GM12878 (cell line): ENCODE results near the gene CCDC138. TPM values are rescaled to one million over a fixed set of nuclear protein-coding genes. Genes with fewer than 3 reads are reported as not detected.

ENCODE experiments used
- ATAC-seq: fragments of 200-7000 bp; cut with Tn5 transposase; 3 replicates; pipeline ENCODE4 v1.9.1; 2020; ENCODE audit warnings: mild to moderate bottlenecking, moderate library complexity
- BruUV-seq: library from RNA; stranded (reverse); fragments of 400-500 nt; replicated peaks from 2 replicates; lab custom pipeline; 2021; lab: Mats Ljungman, UMichigan
- CTCF ChIA-PET: fragments of 300-600 bp; sonication (Branson Sonifier 250); formaldehyde crosslinking; extraction: SDS; loops from one replicate; lab custom pipeline; 2021; ENCODE audit warnings: inconsistent platforms; lab: Yijun Ruan, JAX
- POLR2A ChIA-PET: fragments of 350-600 bp; formaldehyde crosslinking; extraction: SDS; loops from one replicate; lab custom pipeline; 2021; ENCODE audit warnings: inconsistent platforms; lab: Charles Lee
- RAD21 ChIA-PET: fragments of 300-600 bp; sonication (Branson Sonifier 250); formaldehyde crosslinking; loops from one replicate; lab custom pipeline; 2023; ENCODE audit warnings: antibody characterized with exemption; ENCODE audit not compliant: unreplicated experiment; lab: Charles Lee
- SMC1A ChIA-PET: fragments of 300-600 bp; sonication (Branson Sonifier 250); formaldehyde crosslinking; loops from one replicate; lab custom pipeline; 2023; ENCODE audit not compliant: unreplicated experiment, uncharacterized antibody; lab: Charles Lee
- DNase-seq: peaks from one replicate; pipeline ENCODE4 v3.0.0-alpha.2; 2011; ENCODE audit warnings: low read depth, low spot score
- FAIRE-seq: peaks from 3 replicates; lab custom pipeline; 2011; peaks lifted over from hg19 to GRCh38; lab: Jason Lieb, UNC
- H2AFZ ChIP-seq: 2 replicates; pipeline ENCODE4 v1.6.0; 2011; ENCODE audit warnings: low read depth, low read length, control low read depth; ENCODE audit not compliant: control insufficient read depth
- H3K27ac ChIP-seq: 2 replicates; pipeline ENCODE4 v1.5.1; 2011; ENCODE audit warnings: control low read depth; ENCODE audit not compliant: control insufficient read depth, insufficient read depth
- H3K27me3 ChIP-seq, 2 experiments: replicated peaks in 1 of 2; 2 replicates each; pipeline versions ENCODE4 v1.6.0 to v1.6.1; 2011; ENCODE audit warnings: low read length in 1 of 2; ENCODE audit not compliant: control insufficient read depth in 2 of 2, insufficient read depth in 2 of 2
- H3K36me3 ChIP-seq, 2 experiments: 2 replicates each; pipeline ENCODE4 v1.5.1; 2011; ENCODE audit warnings: low read length in 1 of 2; ENCODE audit not compliant: control insufficient read depth in 2 of 2, insufficient read depth in 2 of 2
- H3K4me1 ChIP-seq: 2 replicates; pipeline ENCODE4 v1.6.1; 2011; ENCODE audit warnings: mild to moderate bottlenecking, low read length, moderate library complexity, mixed read lengths; ENCODE audit not compliant: control insufficient read depth, insufficient read depth
- H3K4me2 ChIP-seq: 2 replicates; pipeline ENCODE4 v1.6.0; 2011; ENCODE audit warnings: control low read depth; ENCODE audit not compliant: control insufficient read depth, insufficient read depth
- H3K4me3 ChIP-seq: fragments of 200-600 bp; sonication (generic); 2 replicates; pipeline ENCODE4 v1.5.1; 2016
- H3K79me2 ChIP-seq: 2 replicates; pipeline ENCODE4 v1.6.0; 2011; ENCODE audit warnings: low read length; ENCODE audit not compliant: control insufficient read depth, insufficient read depth
- H3K9ac ChIP-seq: 2 replicates; pipeline ENCODE4 v1.8.0; 2011; ENCODE audit warnings: low read length, control low read depth, mixed read lengths; ENCODE audit not compliant: control insufficient read depth, insufficient read depth
- H3K9me3 ChIP-seq: replicated peaks from 3 replicates; pipeline ENCODE4 v1.5.1; 2011; ENCODE audit warnings: mild to moderate bottlenecking, low read length; ENCODE audit not compliant: control insufficient read depth, insufficient read depth
- H4K20me1 ChIP-seq: 2 replicates; pipeline ENCODE4 v1.6.0; 2011; ENCODE audit not compliant: control insufficient read depth, insufficient read depth
- CUX1 ChIP-seq: IDR thresholded peaks from 2 replicates; pipeline ENCODE4 v1.6.1; 2012; ENCODE audit warnings: improper control_type of control experiment, low read depth, low read length; ENCODE audit not compliant: insufficient replicate concordance
- EP300 ChIP-seq, 2 experiments: fragments of 150-350 bp in 1 of 2; IDR thresholded peaks; 2 replicates each; pipeline ENCODE4 v1.6.1; 2011 to 2012; ENCODE audit warnings: low read depth in 2 of 2, low read length in 2 of 2, borderline replicate concordance in 1 of 2, improper control_type of control experiment in 1 of 2, inconsistent platforms in 1 of 2; ENCODE audit not compliant: control insufficient read depth in 1 of 2
- HDAC6 ChIP-seq: fragments of 200-600 bp; sonication (generic); IDR thresholded peaks from one replicate; pipeline ENCODE4 v1.8.0; 2017; ENCODE audit warnings: antibody characterized with exemption; ENCODE audit not compliant: unreplicated experiment
- HDGF ChIP-seq: fragments of 450-650 bp; IDR thresholded peaks from 2 replicates; pipeline ENCODE4 v1.6.1; 2016; ENCODE audit warnings: antibody characterized with exemption
- IRF4 ChIP-seq: IDR thresholded peaks from 2 replicates; pipeline ENCODE4 v1.6.1; 2011; ENCODE audit warnings: low read depth, low read length
- MXI1 ChIP-seq: fragments of 150-350 bp; IDR thresholded peaks from 2 replicates; pipeline ENCODE4 v1.6.1; 2011; ENCODE audit warnings: low read depth, mild to moderate bottlenecking, inconsistent platforms, low read length, improper control_type of control experiment
- RB1 ChIP-seq: fragments of 450-650 bp; formaldehyde crosslinking; IDR thresholded peaks from 2 replicates; pipeline ENCODE4 v1.6.1; 2017; ENCODE audit warnings: mild to moderate bottlenecking, borderline replicate concordance
- SREBF2 ChIP-seq: IDR thresholded peaks from 2 replicates; pipeline ENCODE4 v1.6.1; 2012; ENCODE audit warnings: mild to moderate bottlenecking, low read length
- STAT1 ChIP-seq: fragments of 450-650 bp; conservative IDR thresholded peaks from 2 replicates; pipeline ENCODE4 v1.6.1; 2014; ENCODE audit warnings: antibody characterized with exemption, mild to moderate bottlenecking
- USF1 ChIP-seq: IDR thresholded peaks from 2 replicates; pipeline ENCODE4 v1.6.1; 2011; ENCODE audit warnings: borderline replicate concordance, low read depth, mild to moderate bottlenecking, moderate library complexity, mixed read lengths, low read length; ENCODE audit not compliant: insufficient read depth; ENCODE audit errors: extremely low read length
- YY1 ChIP-seq: IDR thresholded peaks from 2 replicates; pipeline ENCODE4 v1.6.1; 2011; ENCODE audit warnings: low read depth, mild to moderate bottlenecking, low read length
- ZBED1 ChIP-seq: IDR thresholded peaks from 2 replicates; pipeline ENCODE4 v1.6.1; 2016; ENCODE audit warnings: borderline replicate concordance
- ZNF217 ChIP-seq: fragments of 450-650 bp; IDR thresholded peaks from 2 replicates; pipeline ENCODE4 v1.6.1; 2017; ENCODE audit warnings: antibody characterized with exemption, mild to moderate bottlenecking
- ZNF274 ChIP-seq: IDR thresholded peaks from one replicate; pipeline ENCODE4 v1.8.0; 2011; ENCODE audit not compliant: insufficient read length, insufficient read depth
- WGBS: methylation state at CpG from one replicate; pipeline ENCODE4 v1.1.6; 2016; ENCODE audit warnings: low lambda C conversion rate; ENCODE audit not compliant: insufficient replicate concordance, insufficient coverage; ENCODE audit errors: missing lambda C conversion rate; 5-methylcytosine and 5-hydroxymethylcytosine counted together
- in situ Hi-C: fragments of 300-500 bp; cut with MboI; formaldehyde crosslinking; loops from 9 replicates; pipeline ENCODE4 v1.14.3; 2018; ENCODE audit warnings: mixed read lengths
- intact Hi-C: fragments of 100-400 bp; cut with micrococcal nuclease; formaldehyde crosslinking; loops from one replicate; pipeline ENCODE4 v1.14.2; 2022; ENCODE audit not compliant: unreplicated experiment
- polyA plus RNA-seq, 11 experiments: library from polyadenylated mRNA; depleted of rRNA in 4 of 11; unstranded in 6 of 11; stranded (reverse) in 5 of 11; fragments of >200 nt; fragmentation: Nextera tagmentation in 4 of 11; fragmentation: Illumina TruSeq in 1 of 11; extraction: Ambion mirVana in 4 of 11; extraction: Trizol in 1 of 11; gene quantifications; 1 replicate in 1 of 11; 2 replicates in 10 of 11; pipeline versions ENCODE4 v1.2.1 to v1.2.3, GENCODE V29; 2011 to 2016; ENCODE audit warnings: inconsistent platforms in 2 of 11, missing spikeins in 2 of 11, low read depth in 1 of 11
- total RNA-seq, 4 experiments: library from RNA; depleted of rRNA in 3 of 4; stranded (reverse); fragments of >200 nt in 3 of 4; fragmentation: Illumina TruSeq in 1 of 4; extraction: Trizol in 1 of 4; gene quantifications; 2 replicates each; pipeline versions ENCODE4 v1.2.1 to v1.2.3, GENCODE V29; 2013 to 2021

Gene CCDC138
- total and polyA plus RNA-seq, 10 of the 15 experiments (the other 5 are each of a cell fraction or from before 2014, with no cell fraction given), result 7.9 to 19.4 (median 13.0) TPM

- no TSS peak for BruUV-seq
- POLR2A ChIA-PET, result no interaction called here
- Histone ChIP-seq H3K4me1 (no peaks in the 10 kb centered on the region), H4K20me1 (no peaks in the 10 kb centered on the region), H3K27ac (no peak overlapping the region), H3K27me3 (no peaks in the 10 kb centered on the region), H3K9me3 (no peaks in the 10 kb centered on the region), H3K4me2 (no peak overlapping the region), H3K9ac (no peak overlapping the region), H2AFZ (no peak overlapping the region)
- RAD21 ChIA-PET, result no interaction called here
- CTCF ChIA-PET, result interaction anchor here (0.5 kb wide), 1 partner anchor 67 kb away, joined by 3 read pairs; no protein-coding TSS in a partner anchor
- TF ChIP-seq CUX1, result no peak
- no peak for TF ChIP-seq YY1
- TF ChIP-seq HDGF, result no peak
- TF ChIP-seq ZNF217, result no peak
- no peak for TF ChIP-seq USF1
- no peak for TF ChIP-seq SREBF2
- no peak for TF ChIP-seq ZNF274
- no peak for TF ChIP-seq HDAC6
- TF ChIP-seq MXI1, result no peak
- no peak for TF ChIP-seq ZBED1
- TF ChIP-seq RB1, result no peak
- TF ChIP-seq STAT1, result no peak
- no peak for TF ChIP-seq EP300 (IDR thresholded peaks at IDR 0.05; ENCODE audit: borderline replicate concordance in 1 of 2, control insufficient read depth in 1 of 2, low read depth in 2 of 2, low read length in 2 of 2)
- no peak for TF ChIP-seq IRF4
- TF ChIP-seq, all 136 proteins: peak for 0
- ATAC-seq (peak; percentile 28; the same call in 2 of the 3 replicates), FAIRE-seq (no peak), DNase-seq (no peak)
- Histone ChIP-seq H3K36me3 (no peaks in the 10 kb centered on the region), H3K4me3 (no peak overlapping the region), H3K79me2 (no peaks in the 10 kb centered on the region)
- intact Hi-C loops (no loop called here), in situ Hi-C loops (no loop called here)
- SMC1A ChIA-PET, result interaction anchor here (0.5 kb wide), 1 partner anchor 536 kb away, joined by 3 read pairs; no protein-coding TSS in a partner anchor
- 33% methylated on average over 1 of the region's 1 CpG for WGBS
Observed at GRCh38 chr2:108898315-108899082, 111.9 kb downstream of the CCDC138 start.
